Measurements from ENCODE around the gene ZNF37A.

Gene ZNF37A

DNA sequence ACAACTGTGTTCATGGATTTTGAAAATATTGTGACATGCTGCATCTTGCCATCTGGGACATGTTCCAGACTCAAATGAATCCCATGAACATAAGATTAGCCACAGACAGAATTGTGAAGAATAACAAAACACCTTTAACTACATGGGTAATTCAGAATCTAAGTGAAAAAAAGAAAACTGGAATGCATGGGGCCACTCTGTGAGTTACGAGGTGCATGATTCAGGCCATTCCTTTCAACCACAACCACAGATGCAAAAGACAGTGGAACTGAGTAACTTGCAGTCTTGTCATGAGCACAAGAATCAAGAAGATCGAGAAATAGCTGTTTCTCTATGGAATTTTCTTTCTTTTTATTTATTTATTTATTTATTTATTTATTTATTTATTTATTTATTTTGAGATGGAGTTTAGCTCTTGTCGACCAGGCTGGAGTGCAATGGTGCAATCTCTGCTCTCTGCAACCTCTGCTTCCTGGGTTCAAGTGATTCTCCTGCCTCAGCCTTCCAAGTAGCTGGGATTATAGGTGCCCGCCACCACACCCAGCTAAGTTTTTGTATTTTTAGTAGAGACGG lies 56.8 kb downstream of the ZNF37A start:
- peak; percentile 16 for DNase-seq (ENCODE audit: low read depth)

GRCh38 chr10:38156416-38157269 lies 62.5 kb downstream of the ZNF37A start:
- no peak for DNase-seq (ENCODE audit: low read depth)

- no peak for DNase-seq (ENCODE audit: low read depth)
Measured at GRCh38 chr10:38157270-38157685, 63.1 kb downstream of the ZNF37A start.

DNA sequence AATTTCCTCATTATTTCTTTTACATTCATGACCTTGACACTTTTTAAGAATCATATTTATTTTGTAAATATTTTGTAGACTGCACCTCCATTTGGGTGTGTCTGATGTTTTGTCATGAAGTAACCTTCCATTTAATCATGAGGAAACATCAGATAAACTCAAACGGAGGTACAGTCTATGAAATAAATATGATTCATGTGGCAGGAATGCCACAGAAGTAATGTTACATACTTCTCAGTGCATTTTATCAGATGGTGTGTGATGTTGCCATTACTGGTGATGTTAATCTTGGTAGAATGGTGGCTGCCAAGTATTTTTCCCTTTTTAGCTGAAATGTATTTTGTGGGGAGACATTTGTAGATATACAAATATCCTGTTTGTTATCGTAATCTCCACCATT lies 64.9 kb downstream of the ZNF37A start:
- no peak for DNase-seq (ENCODE audit: low read depth)

- DNase-seq (ENCODE audit: low read depth) = no peak
Measured at GRCh38 chr10:38163617-38164016, 69.5 kb downstream of the ZNF37A start.

GRCh38 chr10:38174336-38174735 lies 80.2 kb downstream of the ZNF37A start:
- DNase-seq (ENCODE audit: low read depth) = no peak

- no peak for DNase-seq (ENCODE audit: low read depth)
Measured at GRCh38 chr10:38184477-38184876, 90.3 kb downstream of the ZNF37A start.
